Mucosa of rectum (tissue), 2 donors: ENCODE data around the gene LRRC10.

ENCODE experiments used
- H3K27ac ChIP-seq, 2 donors: one replicate each; pipeline ENCODE4 v1.7.0; 2013; ENCODE audit warnings: inconsistent platforms in 2 of 2, low read depth in 2 of 2, low read length in 2 of 2
- H3K27me3 ChIP-seq, 2 donors: one replicate each; pipeline ENCODE4 v1.7.0; 2013; ENCODE audit warnings: low read length in 2 of 2; ENCODE audit not compliant: control insufficient read depth in 2 of 2, insufficient read depth in 2 of 2
- H3K36me3 ChIP-seq, 2 donors: one replicate each; pipeline ENCODE4 v1.7.0; 2013; ENCODE audit warnings: low read length in 2 of 2; ENCODE audit not compliant: control insufficient read depth in 2 of 2, insufficient read depth in 2 of 2
- H3K4me1 ChIP-seq, 2 donors: one replicate each; pipeline ENCODE4 v1.7.0; 2013; ENCODE audit warnings: low read length in 2 of 2, mild to moderate bottlenecking in 1 of 2; ENCODE audit not compliant: control insufficient read depth in 2 of 2, insufficient read depth in 2 of 2
- H3K4me3 ChIP-seq, 2 donors: one replicate each; pipeline ENCODE4 v1.7.0; 2013; ENCODE audit warnings: low read length in 2 of 2
- H3K9ac ChIP-seq, 2 donors: one replicate each; pipeline ENCODE4 v1.7.0; 2013; ENCODE audit warnings: low read length in 2 of 2, low read depth in 1 of 2, mild to moderate bottlenecking in 1 of 2
- H3K9me3 ChIP-seq, 2 donors: one replicate each; pipeline ENCODE4 v1.7.0; 2013; ENCODE audit warnings: low read length in 2 of 2; ENCODE audit not compliant: control insufficient read depth in 2 of 2
- donor health status: healthy.
- donor health status: Normal muscosa, but diverticular disease.

LRRC10 gene

DNA sequence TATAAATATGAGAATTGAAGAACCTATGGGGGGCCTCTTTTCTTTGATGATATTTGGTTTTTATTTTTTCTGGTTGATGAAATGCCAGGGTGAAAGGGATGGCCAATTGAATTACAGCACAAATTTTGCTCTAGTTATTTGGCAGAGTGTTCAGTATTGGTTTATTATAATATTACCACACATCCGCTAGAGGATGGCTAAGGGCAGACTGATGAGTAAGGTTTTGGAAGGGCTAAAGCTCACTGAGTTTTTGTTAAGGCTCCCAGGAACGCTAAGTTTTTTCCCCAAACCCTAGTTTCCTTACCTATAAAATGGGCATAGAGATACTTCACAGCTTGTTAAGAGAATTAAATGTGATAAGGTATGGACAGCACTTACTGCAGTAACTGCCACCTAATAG, 34.3 kb upstream of the LRRC10 start:
- Histone ChIP-seq H3K4me1 (no peaks in the 10 kb centered on the region), H3K27ac (no peak overlapping the region), H3K4me3 (no peak overlapping the region), H3K36me3 (no peaks in the 10 kb centered on the region), H3K9ac (no peak overlapping the region), H3K27me3 (no peaks in the 10 kb centered on the region), H3K9me3 (no peaks in the 10 kb centered on the region)

DNA sequence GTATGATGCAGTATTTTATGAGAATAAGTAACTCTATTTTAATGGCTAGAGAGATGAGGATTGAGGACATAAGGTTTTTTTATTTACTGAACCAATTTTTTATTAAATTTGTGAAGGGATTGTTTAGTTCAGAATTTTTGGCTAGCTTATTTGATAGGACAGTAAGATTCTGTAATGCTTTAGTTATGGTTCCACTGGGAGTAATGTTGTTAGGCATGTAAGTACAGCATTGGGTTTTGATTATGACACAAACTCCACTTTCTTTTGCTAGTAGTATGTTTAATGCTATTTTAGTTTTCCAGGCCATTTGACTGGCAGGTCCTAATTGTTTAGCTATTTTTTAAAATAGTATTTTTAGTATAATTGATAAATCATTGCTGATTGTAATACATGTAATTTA, 33.8 kb upstream of the LRRC10 start:
- no peak overlapping the region for H3K4me3 ChIP-seq
- no peak overlapping the region for H3K9ac ChIP-seq
- no peaks in the 10 kb centered on the region for H3K4me1 ChIP-seq

DNA sequence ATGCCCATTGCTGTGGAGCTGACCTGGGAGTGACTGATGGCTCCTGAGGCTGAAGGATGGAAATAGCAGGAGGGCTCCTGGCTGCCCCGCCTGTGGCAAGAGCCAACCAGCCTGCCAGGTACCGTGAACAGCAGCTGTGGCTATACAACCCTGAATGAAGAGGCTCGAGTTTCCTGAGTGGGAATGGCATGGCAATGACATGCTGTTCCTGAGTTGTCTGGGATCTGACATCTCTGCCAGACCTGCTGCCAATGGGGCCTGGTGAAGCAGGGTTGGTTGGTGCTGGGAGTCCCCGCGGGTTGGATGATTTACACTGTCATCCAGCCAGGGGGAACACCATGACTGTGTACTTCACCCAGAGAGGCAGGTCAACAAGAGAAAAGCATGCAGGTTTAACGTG, 31.8 kb upstream of the LRRC10 start:
- no peak overlapping the region for H3K9ac ChIP-seq

More for the DNA sequence above, 33.8 kb upstream of the LRRC10 start:
- H3K9me3 ChIP-seq, result no peaks in the 10 kb centered on the region
- no peaks in the 10 kb centered on the region for H3K36me3 ChIP-seq
- H3K27ac ChIP-seq, result no peak overlapping the region
- H3K27me3 ChIP-seq, result no peaks in the 10 kb centered on the region

DNA sequence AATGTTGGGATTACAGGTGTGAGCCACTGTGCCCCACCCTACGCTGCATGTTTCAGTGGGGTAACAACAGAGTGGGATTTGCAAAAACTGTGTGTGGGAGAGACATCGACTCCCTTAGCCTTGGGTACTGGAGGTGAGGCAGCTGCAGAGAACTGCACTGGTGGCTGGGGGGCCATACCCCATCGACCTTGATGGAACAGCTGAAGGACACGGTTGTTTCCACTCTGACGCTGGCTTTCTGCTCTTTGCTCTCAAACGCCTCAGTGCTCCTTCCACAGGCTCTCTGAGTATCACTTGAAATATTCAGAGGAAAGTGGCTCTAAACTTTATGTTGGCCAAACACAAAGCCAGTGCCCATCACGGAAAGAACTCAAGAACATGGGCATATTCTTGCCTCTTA, 30.8 kb upstream of the LRRC10 start:
- Histone ChIP-seq H3K9me3 (no peaks in the 10 kb centered on the region), H3K27me3 (no peaks in the 10 kb centered on the region), H3K4me3 (no peak overlapping the region), H3K27ac (no peak overlapping the region), H3K9ac (no peak overlapping the region), H3K36me3 (no peaks in the 10 kb centered on the region), H3K4me1 (no peaks in the 10 kb centered on the region)

More for the DNA sequence above, 31.8 kb upstream of the LRRC10 start:
- H3K4me3 ChIP-seq, result no peak overlapping the region
- no peak overlapping the region for H3K27ac ChIP-seq
- H3K9me3 ChIP-seq, result no peaks in the 10 kb centered on the region
- no peaks in the 10 kb centered on the region for H3K36me3 ChIP-seq
- no peaks in the 10 kb centered on the region for H3K4me1 ChIP-seq
- H3K27me3 ChIP-seq, result no peaks in the 10 kb centered on the region

DNA sequence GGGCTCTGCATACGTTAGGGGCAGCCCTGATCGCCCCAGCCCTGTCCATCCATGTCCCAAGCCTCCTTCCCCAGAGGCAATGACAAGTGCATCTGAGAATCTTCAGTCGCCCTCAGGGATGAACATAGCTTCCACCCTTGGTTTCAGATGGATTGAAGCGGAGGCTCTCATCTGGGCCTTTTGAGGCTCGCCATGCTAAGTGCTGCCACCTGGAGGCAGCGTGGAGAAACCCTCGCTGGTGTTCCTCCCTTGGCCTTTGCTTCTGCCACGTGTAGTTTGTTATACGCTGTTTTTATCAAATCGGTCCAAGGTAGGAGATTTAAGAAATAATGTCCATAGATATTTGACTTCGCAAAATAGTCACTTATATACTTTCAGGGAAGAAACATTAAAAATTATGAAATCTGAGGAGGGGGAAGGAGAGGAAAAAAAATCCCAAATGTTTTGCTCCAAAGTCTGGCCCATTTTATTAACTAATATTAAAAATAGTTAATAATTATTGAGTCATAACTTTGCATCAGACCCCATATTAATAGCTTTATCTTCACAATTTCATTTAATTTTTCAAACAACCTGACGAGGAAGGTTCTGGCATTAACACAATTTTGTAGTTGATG, 28.8 kb upstream of the LRRC10 start:
- no peak overlapping the region for H3K4me3 ChIP-seq
- H3K36me3 ChIP-seq, result no peaks in the 10 kb centered on the region
- no peaks in the 10 kb centered on the region for H3K27me3 ChIP-seq
- H3K4me1 ChIP-seq, result no peaks in the 10 kb centered on the region
- H3K9ac ChIP-seq, result no peak overlapping the region
- H3K9me3 ChIP-seq, result no peaks in the 10 kb centered on the region
- no peak overlapping the region for H3K27ac ChIP-seq

DNA sequence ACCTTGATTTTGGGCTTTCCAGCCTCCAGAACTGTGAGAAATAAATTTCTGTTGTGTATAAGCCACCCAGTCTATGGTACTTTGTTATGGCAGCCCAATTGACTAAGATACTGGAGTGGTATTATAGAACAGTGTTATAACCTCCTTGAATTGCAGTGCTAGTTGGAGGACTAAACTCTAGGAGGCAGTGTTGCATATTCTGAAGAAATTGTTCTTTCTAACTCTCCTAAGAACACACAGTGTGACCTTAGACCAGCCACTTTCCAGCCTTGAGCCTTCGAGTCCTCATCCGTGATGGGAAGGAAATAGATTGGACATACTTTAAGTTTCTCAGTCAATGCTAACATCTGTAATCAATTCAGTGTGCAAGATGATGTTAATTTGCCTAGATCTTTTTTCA, 22.4 kb upstream of the LRRC10 start:
- H3K4me3 ChIP-seq, result no peak overlapping the region
- no peaks in the 10 kb centered on the region for H3K36me3 ChIP-seq
- H3K27ac ChIP-seq, result no peak overlapping the region
- H3K9ac ChIP-seq, result no peak overlapping the region
- no peaks in the 10 kb centered on the region for H3K4me1 ChIP-seq
- no peaks in the 10 kb centered on the region for H3K9me3 ChIP-seq
- no peaks in the 10 kb centered on the region for H3K27me3 ChIP-seq

DNA sequence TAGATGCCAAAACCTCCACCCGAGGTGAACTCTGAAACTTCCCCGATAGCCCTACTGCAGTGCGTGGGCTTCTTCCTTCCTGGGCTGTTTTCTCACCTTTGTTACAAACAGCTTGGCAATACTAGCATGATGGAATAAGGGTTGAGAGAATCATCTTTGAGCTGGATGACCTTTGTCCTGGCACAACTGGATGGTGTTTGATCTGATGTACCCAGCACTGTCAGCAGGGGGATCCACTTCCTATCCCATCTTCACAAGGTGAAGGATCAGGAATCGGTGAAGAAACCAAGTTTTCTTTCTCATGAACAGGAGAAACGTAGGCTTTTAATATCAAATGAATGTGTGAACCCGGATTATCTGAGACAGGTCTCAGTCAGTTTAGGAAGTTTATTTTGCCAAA, 19.5 kb upstream of the LRRC10 start:
- no peak overlapping the region for H3K9ac ChIP-seq
- no peaks in the 10 kb centered on the region for H3K4me1 ChIP-seq
- H3K27ac ChIP-seq, result no peak overlapping the region
- no peaks in the 10 kb centered on the region for H3K36me3 ChIP-seq
- H3K9me3 ChIP-seq, result no peaks in the 10 kb centered on the region
- H3K27me3 ChIP-seq, result no peaks in the 10 kb centered on the region
- no peak overlapping the region for H3K4me3 ChIP-seq

DNA sequence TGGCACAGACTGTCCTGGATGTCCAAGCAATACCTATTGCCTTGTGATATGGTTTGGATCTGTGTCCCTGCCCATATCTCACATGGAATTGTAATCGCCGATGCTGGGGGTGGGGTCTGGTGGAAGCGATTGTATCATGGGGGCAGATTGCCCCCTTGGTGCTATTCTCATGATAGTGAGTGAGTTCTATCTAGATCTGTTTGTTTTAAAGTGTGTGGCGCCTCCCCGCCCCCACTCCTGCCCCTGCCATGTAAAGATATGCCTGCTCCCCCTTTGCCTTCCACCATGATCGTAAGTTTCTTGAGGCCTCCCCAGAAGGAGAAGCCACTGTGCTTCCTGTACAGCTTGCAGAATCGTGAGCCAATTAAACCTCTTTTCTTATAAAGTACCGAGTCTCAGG, 16.8 kb upstream of the LRRC10 start:
- H3K27ac ChIP-seq, result no peak overlapping the region
- H3K27me3 ChIP-seq, result no peaks in the 10 kb centered on the region
- H3K36me3 ChIP-seq, result no peaks in the 10 kb centered on the region
- H3K4me1 ChIP-seq, result no peaks in the 10 kb centered on the region
- no peak overlapping the region for H3K9ac ChIP-seq
- H3K4me3 ChIP-seq, result no peak overlapping the region
- no peaks in the 10 kb centered on the region for H3K9me3 ChIP-seq

DNA sequence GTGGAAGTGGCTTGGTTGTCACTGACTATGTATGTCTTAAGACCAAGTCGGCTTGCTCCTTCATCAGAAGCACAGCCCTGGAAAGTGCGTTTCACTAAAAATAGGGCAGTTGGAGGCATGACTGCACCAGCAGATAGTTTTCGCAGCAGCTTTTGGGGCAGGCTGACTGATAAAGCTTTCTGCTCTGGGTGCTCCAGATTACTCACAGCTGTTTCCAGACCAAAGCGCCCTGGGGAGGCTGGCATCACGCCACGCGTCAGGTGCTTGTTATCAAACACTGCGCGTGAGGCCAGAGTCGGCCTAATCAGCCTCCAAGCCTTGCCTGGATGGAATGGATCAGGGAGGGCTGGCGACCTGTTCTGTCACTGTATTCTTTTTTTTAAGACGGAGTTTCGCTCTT, 13.3 kb upstream of the LRRC10 start:
- Histone ChIP-seq H3K9me3 (no peaks in the 10 kb centered on the region), H3K4me3 (no peak overlapping the region), H3K9ac (no peak overlapping the region), H3K36me3 (no peaks in the 10 kb centered on the region), H3K4me1 (no peaks in the 10 kb centered on the region), H3K27ac (no peak overlapping the region), H3K27me3 (no peaks in the 10 kb centered on the region)

DNA sequence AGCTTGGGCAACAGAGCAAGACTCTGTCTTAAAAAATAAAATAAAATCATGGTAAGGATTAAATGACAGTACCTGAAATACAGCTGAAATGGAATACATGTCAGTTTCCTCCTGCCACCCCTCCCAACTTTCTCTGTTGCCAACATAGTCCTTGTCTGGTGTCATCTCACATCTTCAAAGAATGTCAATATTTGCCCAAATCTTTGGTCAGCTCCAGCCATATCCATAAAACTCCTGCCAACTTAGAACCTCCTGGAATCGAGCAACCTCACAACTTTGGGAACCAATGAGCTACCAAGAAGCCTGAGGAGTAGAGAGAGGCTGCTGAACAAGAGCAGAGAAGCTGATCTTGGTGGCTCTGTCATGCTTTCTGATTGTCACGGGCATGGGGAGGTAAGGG, 10.8 kb upstream of the LRRC10 start:
- Histone ChIP-seq H3K36me3 (no peaks in the 10 kb centered on the region), H3K27ac (no peak overlapping the region), H3K4me1 (no peaks in the 10 kb centered on the region), H3K9ac (no peak overlapping the region), H3K4me3 (no peak overlapping the region), H3K9me3 (no peaks in the 10 kb centered on the region), H3K27me3 (no peaks in the 10 kb centered on the region)

DNA sequence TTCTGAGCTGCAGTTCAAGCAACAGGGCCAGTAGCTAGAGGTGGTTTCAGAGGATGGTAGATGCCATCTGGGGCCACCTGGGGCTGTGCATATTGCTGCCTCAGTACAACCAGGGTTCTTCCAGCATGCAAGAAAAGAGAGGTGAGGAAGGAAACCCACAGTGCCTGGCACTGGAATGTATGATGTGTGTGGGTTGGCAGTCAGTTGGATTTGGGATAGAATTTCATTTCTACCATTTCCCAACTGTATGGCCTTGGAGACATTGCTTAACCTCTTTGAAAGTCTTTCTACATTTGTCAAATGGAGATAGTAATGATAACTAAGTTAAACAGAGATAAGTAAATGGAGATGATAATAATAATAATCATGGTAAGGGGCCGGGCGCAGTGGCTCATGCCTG, 10.2 kb upstream of the LRRC10 start:
- H3K36me3 ChIP-seq, result no peaks in the 10 kb centered on the region
- H3K9me3 ChIP-seq, result no peaks in the 10 kb centered on the region
- H3K27me3 ChIP-seq, result no peaks in the 10 kb centered on the region
- H3K9ac ChIP-seq, result no peak overlapping the region
- no peak overlapping the region for H3K4me3 ChIP-seq
- no peak overlapping the region for H3K27ac ChIP-seq
- no peaks in the 10 kb centered on the region for H3K4me1 ChIP-seq
